Mesenchymal stem cell (in vitro differentiated cells and primary cell): Measurements from ENCODE around the gene ARL15.

ENCODE experiments used
- DNase-seq: peaks from one replicate; pipeline ENCODE4 v3.0.0-alpha.2; 2013
- H2AFZ ChIP-seq: one replicate; pipeline ENCODE4 v1.6.1; 2013; ENCODE audit warnings: low read depth, mild to moderate bottlenecking, control low read depth, inconsistent platforms, low read length, moderate library complexity
- H2AK5ac ChIP-seq: 2 replicates; pipeline ENCODE4 v1.6.1; 2013; ENCODE audit warnings: low read length, moderate library complexity, mild to moderate bottlenecking, inconsistent platforms; ENCODE audit not compliant: severe bottlenecking
- H2BK120ac ChIP-seq: one replicate; pipeline ENCODE4 v1.6.1; 2013; ENCODE audit warnings: low read depth, mild to moderate bottlenecking, inconsistent platforms, low read length, moderate library complexity
- H2BK12ac ChIP-seq, 2 experiments: one replicate each; pipeline ENCODE4 v1.6.1; 2013; ENCODE audit warnings: inconsistent platforms in 2 of 2, low read length in 2 of 2, mild to moderate bottlenecking in 2 of 2, moderate library complexity in 2 of 2, control low read depth in 1 of 2
- H2BK15ac ChIP-seq: one replicate; pipeline ENCODE4 v1.6.1; 2013; ENCODE audit warnings: mild to moderate bottlenecking, low read depth, inconsistent platforms; ENCODE audit not compliant: poor library complexity, severe bottlenecking
- H2BK5ac ChIP-seq: 2 replicates; pipeline ENCODE4 v1.6.1; 2013; ENCODE audit warnings: low read depth, mild to moderate bottlenecking, low read length, control low read depth, inconsistent platforms; ENCODE audit not compliant: poor library complexity, severe bottlenecking
- H3K14ac ChIP-seq, 2 experiments: one replicate each; pipeline ENCODE4 v1.6.1; 2013; ENCODE audit warnings: inconsistent platforms in 2 of 2, low read length in 2 of 2, control low read depth in 1 of 2, mild to moderate bottlenecking in 1 of 2, moderate library complexity in 1 of 2
- H3K18ac ChIP-seq, 2 experiments: one replicate each; pipeline ENCODE4 v1.6.1; 2013; ENCODE audit warnings: inconsistent platforms in 2 of 2, low read length in 2 of 2, control low read depth in 1 of 2, low read depth in 1 of 2, mild to moderate bottlenecking in 1 of 2
- H3K23ac ChIP-seq, 2 experiments: one replicate each; pipeline ENCODE4 v1.6.1; 2013; ENCODE audit warnings: inconsistent platforms in 2 of 2, low read length in 2 of 2, mild to moderate bottlenecking in 2 of 2, moderate library complexity in 2 of 2, control low read depth in 1 of 2
- H3K27ac ChIP-seq: 2 replicates; pipeline ENCODE4 v1.5.1; 2013; ENCODE audit warnings: mild to moderate bottlenecking, moderate library complexity, low read length, control low read depth, inconsistent platforms; ENCODE audit not compliant: poor library complexity, severe bottlenecking
- H3K27me3 ChIP-seq, 2 experiments: 2 replicates each; pipeline versions ENCODE4 v1.6.1 to v1.7.0; 2013; ENCODE audit warnings: low read length in 2 of 2, mild to moderate bottlenecking in 2 of 2, moderate library complexity in 2 of 2, control low read depth in 1 of 2, inconsistent platforms in 1 of 2; ENCODE audit not compliant: control insufficient read depth in 1 of 2, insufficient read depth in 1 of 2
- H3K36me3 ChIP-seq, 2 experiments: 2 replicates each; pipeline versions ENCODE4 v1.6.1 to v1.7.0; 2013; ENCODE audit warnings: low read length in 2 of 2, control low read depth in 1 of 2, inconsistent platforms in 1 of 2, low read depth in 1 of 2, mild to moderate bottlenecking in 1 of 2; ENCODE audit not compliant: insufficient read depth in 2 of 2, control insufficient read depth in 1 of 2
- H3K4ac ChIP-seq, 2 experiments: one replicate each; pipeline ENCODE4 v1.6.1; 2013; ENCODE audit warnings: inconsistent platforms in 2 of 2, low read length in 2 of 2, mild to moderate bottlenecking in 2 of 2, moderate library complexity in 2 of 2, control low read depth in 1 of 2, low read depth in 1 of 2
- H3K4me1 ChIP-seq: 2 replicates; pipeline ENCODE4 v1.6.1; 2013; ENCODE audit warnings: low read depth, low read length, control low read depth; ENCODE audit not compliant: control insufficient read depth, insufficient read depth
- H3K4me2 ChIP-seq: 2 replicates; pipeline ENCODE4 v1.6.1; 2013; ENCODE audit warnings: low read length, mild to moderate bottlenecking, inconsistent platforms; ENCODE audit not compliant: poor library complexity, severe bottlenecking
- H3K4me3 ChIP-seq, 2 experiments: 2 replicates each; pipeline versions ENCODE4 v1.5.1 to v1.7.0; 2013; ENCODE audit warnings: low read length in 2 of 2, mild to moderate bottlenecking in 2 of 2, control low read depth in 1 of 2, low read depth in 1 of 2; ENCODE audit not compliant: insufficient read depth in 1 of 2
- H3K79me1 ChIP-seq: replicated peaks from 2 replicates; pipeline ENCODE4 v1.6.1; 2013; ENCODE audit warnings: mild to moderate bottlenecking, control low read depth, low read length, inconsistent platforms; ENCODE audit not compliant: poor library complexity, severe bottlenecking
- H3K9ac ChIP-seq: 2 replicates; pipeline ENCODE4 v1.7.0; 2013; ENCODE audit warnings: mild to moderate bottlenecking, low read length, moderate library complexity
- H3K9me3 ChIP-seq: 2 replicates; pipeline ENCODE4 v1.7.0; 2013; ENCODE audit warnings: mild to moderate bottlenecking, low read length; ENCODE audit not compliant: control insufficient read depth
- H4K8ac ChIP-seq: one replicate; pipeline ENCODE4 v1.6.1; 2013; ENCODE audit warnings: inconsistent platforms, mild to moderate bottlenecking, low read length, moderate library complexity
- H4K91ac ChIP-seq: one replicate; pipeline ENCODE4 v1.6.1; 2013; ENCODE audit warnings: mild to moderate bottlenecking, low read length, inconsistent platforms
- WGBS: methylation state at CpG from one replicate; pipeline ENCODE4 v1.1.7; 2013; ENCODE audit warnings: mixed read lengths; 5-methylcytosine and 5-hydroxymethylcytosine counted together

Gene ARL15

DNA sequence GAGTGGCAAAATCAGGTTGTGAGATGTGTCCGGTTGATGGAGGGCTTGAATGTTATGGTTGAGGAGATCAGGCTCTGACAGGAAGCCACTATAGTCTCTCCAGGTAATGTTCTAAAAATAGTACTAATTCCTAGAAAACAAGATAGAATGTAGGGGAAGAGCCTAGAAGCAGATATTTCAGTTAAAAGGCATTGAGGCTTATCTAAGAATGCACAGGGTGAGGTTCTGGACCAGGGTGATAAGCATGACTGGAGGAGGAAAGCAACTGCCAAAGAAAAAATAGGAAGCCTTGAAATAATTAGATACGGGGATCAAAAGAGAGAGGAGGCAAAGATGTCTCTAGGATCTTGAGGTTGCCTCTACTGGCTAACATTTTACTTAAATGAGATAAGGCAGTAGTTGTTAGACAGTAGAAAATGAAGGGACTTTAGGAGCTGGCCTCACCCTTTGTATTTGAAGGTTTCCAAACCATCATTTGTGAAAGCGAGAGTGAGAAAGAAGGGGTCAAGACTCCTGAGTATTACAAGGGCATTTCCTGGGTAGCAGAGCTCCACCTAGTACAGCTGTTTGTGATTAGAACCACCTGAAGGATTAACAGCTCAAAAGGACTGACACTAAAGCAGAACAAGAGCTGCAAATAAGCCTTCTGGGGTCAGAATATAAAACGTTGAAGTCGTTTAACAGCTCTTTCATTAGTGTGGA lies 15.4 kb upstream of the ARL15 start:
- Histone ChIP-seq H4K91ac (no peak overlapping the region), H3K14ac (no peak overlapping the region), H3K23ac (no peak overlapping the region), H2BK12ac (no peak overlapping the region), H2BK15ac (no peak overlapping the region), H3K79me1 (no peaks in the 10 kb centered on the region), H3K36me3 (no peaks in the 10 kb centered on the region), H2BK120ac (no peak overlapping the region), H2BK5ac (no peak overlapping the region), H3K4ac (no peak overlapping the region), H3K9ac (no peak overlapping the region), H2AK5ac (no peak overlapping the region), H3K4me1 (no peaks in the 10 kb centered on the region), H3K9me3 (no peaks in the 10 kb centered on the region), H4K8ac (no peak overlapping the region), H3K27ac (no peak overlapping the region), H3K27me3 (peaks cover 0 to 2% of the 10 kb centered on the region in 2 experiments), H3K4me3 (no peak overlapping the region), H3K18ac (no peak overlapping the region), H2AFZ (no peak overlapping the region), H3K4me2 (no peak overlapping the region)
- no peak for DNase-seq
- 63% methylated on average over 3 of the region's 5 CpGs for WGBS

DNA sequence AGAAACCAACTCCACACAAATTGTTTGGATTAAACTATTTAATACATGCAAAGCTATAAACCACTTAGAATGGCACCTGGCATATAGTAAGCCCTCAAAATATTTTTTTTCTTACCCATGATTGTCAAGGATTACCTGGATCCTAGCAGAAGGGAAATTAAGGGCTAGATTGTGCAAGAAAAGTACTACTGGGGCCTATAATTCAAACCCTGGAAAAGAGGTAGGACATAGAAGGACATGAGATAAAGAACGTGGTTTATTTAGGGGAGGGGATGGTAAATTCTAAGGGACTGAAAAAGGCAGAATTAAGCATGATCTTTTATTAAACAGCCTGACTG lies 14.9 kb upstream of the ARL15 start:
- no peak overlapping the region for H2AFZ ChIP-seq
- no peaks in the 10 kb centered on the region for H3K36me3 ChIP-seq
- H3K9ac ChIP-seq = no peak overlapping the region
- H3K23ac ChIP-seq = no peak overlapping the region
- no peak for DNase-seq
- H4K8ac ChIP-seq = no peak overlapping the region
- no peak overlapping the region for H2BK12ac ChIP-seq
- no peak overlapping the region for H3K4me2 ChIP-seq
- H3K79me1 ChIP-seq = no peaks in the 10 kb centered on the region
- H3K27ac ChIP-seq = no peak overlapping the region
- no peaks in the 10 kb centered on the region for H3K9me3 ChIP-seq
- no peaks in the 10 kb centered on the region for H3K4me1 ChIP-seq
- no peak overlapping the region for H4K91ac ChIP-seq
- no peak overlapping the region for H3K18ac ChIP-seq
- WGBS = 88% methylated on average over 1 of the region's 1 CpG
- peaks cover 0 to 2% of the 10 kb centered on the region in 2 experiments for H3K27me3 ChIP-seq
- no peak overlapping the region for H2BK5ac ChIP-seq
- H3K4me3 ChIP-seq = no peak overlapping the region
- H2AK5ac ChIP-seq = no peak overlapping the region
- H2BK15ac ChIP-seq = no peak overlapping the region
- H2BK120ac ChIP-seq = no peak overlapping the region
- no peak overlapping the region for H3K14ac ChIP-seq
- no peak overlapping the region for H3K4ac ChIP-seq

GRCh38 chr5:54324651-54325271 lies 14.4 kb upstream of the ARL15 start:
- Histone ChIP-seq H2BK12ac (no peak overlapping the region), H4K91ac (no peak overlapping the region), H2AK5ac (no peak overlapping the region), H4K8ac (no peak overlapping the region), H3K27ac (no peak overlapping the region), H3K36me3 (no peaks in the 10 kb centered on the region), H3K23ac (no peak overlapping the region), H2BK120ac (no peak overlapping the region), H2BK5ac (no peak overlapping the region), H3K4me1 (no peaks in the 10 kb centered on the region), H3K79me1 (no peaks in the 10 kb centered on the region), H2BK15ac (no peak overlapping the region), H3K4me3 (no peak overlapping the region), H3K9me3 (no peaks in the 10 kb centered on the region), H3K27me3 (peaks cover 0 to 2% of the 10 kb centered on the region in 2 experiments), H3K4ac (no peak overlapping the region), H3K9ac (no peak overlapping the region), H2AFZ (no peak overlapping the region), H3K18ac (no peak overlapping the region), H3K14ac (no peak overlapping the region), H3K4me2 (no peak overlapping the region)
- DNase-seq = no peak
- 84% methylated on average over 6 of the region's 7 CpGs for WGBS

DNA sequence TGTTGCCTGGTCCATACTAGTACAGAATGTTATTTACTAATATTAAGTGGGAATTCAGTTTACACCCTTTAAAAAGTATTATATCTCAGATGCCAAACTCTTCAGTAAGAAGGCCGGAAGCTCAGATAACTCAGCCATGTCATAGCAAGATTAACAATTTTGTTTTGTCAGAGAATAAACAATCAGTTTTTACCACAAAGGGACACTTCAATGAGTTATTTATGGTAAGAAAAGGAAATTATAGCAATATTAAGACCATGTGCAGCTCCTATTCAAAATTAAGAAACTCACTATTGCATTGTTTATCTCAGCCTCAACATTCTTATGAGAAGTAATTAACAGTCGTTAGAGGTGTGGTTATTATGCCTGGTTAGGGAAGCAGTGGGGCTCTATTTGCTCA lies 13.1 kb upstream of the ARL15 start:
- peaks cover 0 to 2% of the 10 kb centered on the region in 2 experiments for H3K27me3 ChIP-seq
- no peak overlapping the region for H2AK5ac ChIP-seq
- no peak overlapping the region for H3K4me2 ChIP-seq
- H2BK15ac ChIP-seq = no peak overlapping the region
- no peak overlapping the region for H4K91ac ChIP-seq
- WGBS = no CpG with 5 or more reads among the region's 2 CpGs
- H3K4me1 ChIP-seq = no peaks in the 10 kb centered on the region
- H3K4me3 ChIP-seq = no peak overlapping the region
- no peak overlapping the region for H3K9ac ChIP-seq
- no peak overlapping the region for H3K18ac ChIP-seq
- H3K36me3 ChIP-seq = no peaks in the 10 kb centered on the region
- H3K27ac ChIP-seq = no peak overlapping the region
- H3K79me1 ChIP-seq = no peaks in the 10 kb centered on the region
- no peak overlapping the region for H2BK5ac ChIP-seq
- H2BK12ac ChIP-seq = no peak overlapping the region
- no peak overlapping the region for H2AFZ ChIP-seq
- no peak overlapping the region for H3K14ac ChIP-seq
- no peak for DNase-seq
- H2BK120ac ChIP-seq = no peak overlapping the region
- no peak overlapping the region for H4K8ac ChIP-seq
- H3K23ac ChIP-seq = no peak overlapping the region
- H3K4ac ChIP-seq = no peak overlapping the region
- no peaks in the 10 kb centered on the region for H3K9me3 ChIP-seq
